GM18909 (cell line): ENCODE measurements around the gene TCHHL1.
A peak's percentile ranks its signal among the peaks of the same experiment; 100 is the strongest.

Source experiments
- ATAC-seq: cut with Tn5 transposase; IDR thresholded peaks from one replicate; pipeline ENCODE4 v1.9.1; 2021; ENCODE audit warnings: mild to moderate bottlenecking; ENCODE audit not compliant: unreplicated experiment, poor library complexity

Gene TCHHL1

DNA sequence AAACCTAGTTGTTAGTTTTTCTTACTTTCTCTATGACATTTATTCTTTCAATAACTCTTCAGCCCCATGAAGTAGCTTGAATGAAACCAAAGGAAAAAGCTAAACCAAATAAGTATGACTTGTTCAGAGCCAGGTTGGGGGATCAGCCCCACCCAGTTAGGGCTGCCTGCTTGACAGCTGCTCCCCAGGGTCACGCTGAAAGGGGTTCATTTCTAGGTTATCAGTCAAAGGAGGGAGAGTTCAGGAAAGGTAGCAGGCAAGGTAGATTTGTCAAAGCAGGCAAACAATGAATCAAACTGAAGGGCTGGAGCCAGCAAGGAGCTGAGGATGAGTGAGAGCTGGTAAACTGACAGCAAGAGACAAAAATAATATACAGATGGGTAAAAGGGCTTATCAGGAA lies 49.0 kb downstream of the TCHHL1 start:
- ATAC-seq, result no peak

DNA sequence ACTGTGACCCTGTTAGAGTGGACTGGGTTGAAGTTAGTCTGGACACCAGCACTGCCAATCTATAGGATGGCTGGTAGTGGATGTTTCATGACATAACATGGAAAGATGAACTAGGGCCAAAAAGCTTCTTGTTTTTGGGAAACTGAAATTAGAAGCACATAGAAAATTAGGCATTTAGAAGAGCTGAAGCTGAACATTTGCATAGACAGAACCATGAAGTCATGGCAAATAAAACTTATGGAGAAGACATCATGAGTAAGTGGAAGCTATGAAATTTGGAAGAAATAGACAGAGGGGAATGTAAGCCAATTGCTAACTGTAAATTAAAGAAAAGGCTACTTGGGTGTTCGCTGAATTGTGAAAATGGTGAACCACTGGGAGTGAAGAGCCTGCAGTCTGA lies 49.4 kb downstream of the TCHHL1 start:
- ATAC-seq, result no peak

DNA sequence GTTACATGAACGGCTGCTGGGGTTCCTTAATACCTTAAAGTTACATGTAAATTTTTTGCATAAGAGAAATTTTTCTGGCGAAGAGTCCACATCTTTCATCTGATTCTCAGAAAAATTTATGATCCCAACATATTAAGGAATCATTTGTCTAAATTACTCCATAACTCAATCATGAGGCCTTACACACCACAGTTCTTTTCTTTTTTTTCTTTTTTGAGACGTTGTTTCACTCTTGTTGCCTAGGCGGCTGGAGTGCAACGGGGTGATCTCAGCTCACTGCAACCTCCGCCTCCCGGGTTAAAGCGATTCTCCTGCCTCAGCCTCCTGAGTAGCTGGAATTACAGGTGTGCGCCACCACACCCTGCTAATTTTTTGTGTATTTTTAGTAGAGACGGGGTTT lies 50.0 kb downstream of the TCHHL1 start:
- no peak for ATAC-seq

DNA sequence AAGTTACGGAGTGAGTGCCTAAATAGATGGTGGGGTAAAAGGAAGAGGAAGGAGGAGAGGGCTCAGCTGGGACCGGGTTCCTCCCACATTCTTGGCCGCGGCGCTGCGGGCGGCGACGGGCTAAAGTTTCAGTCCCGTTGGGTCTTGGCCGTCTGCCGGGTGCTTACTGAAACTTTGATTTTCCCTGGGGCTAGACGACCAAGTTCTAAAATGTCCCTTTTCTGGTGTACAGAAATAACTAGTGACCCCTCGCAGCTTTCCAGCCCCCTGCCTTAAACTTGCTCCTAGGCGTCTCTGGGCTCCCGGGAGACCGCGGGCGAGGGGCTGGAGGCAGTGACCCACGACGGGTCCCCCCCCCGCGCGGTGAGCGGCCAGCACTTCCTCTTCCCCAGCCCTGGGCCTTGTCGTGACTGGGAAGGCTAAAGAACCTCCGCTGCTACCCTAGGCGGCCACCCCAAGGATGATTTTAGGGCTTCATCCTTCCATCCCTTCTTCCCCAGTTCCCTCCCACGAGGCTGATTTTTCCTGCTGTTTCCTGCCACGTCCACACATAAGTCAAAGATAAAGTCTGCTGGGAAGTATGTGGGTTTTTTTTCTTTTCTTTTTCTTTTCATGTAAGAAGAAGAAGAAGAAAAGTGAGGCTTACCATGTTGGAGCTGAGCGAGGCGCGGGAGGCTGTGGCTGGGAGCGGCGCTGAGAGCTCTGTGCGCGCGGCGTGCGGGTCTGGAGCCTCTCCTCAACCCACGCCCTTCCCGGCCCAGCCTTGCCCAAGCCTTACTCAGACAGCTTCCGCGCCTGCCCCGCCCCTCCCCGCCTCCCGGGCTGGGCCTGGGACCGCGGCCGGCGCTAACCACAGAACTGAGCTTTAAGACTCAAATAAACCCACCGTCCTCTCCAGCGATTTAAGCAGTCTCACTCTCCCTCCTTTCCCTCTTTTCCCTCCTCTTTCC lies 52.3 kb downstream of the TCHHL1 start, which contains the start of gene S100A11:
S100A11 (minus strand) TSS at position 738 of the 950 bp plus-strand sequence; CDS start at position 649, 89 bp downstream.
- peak; percentile 57 for ATAC-seq

DNA sequence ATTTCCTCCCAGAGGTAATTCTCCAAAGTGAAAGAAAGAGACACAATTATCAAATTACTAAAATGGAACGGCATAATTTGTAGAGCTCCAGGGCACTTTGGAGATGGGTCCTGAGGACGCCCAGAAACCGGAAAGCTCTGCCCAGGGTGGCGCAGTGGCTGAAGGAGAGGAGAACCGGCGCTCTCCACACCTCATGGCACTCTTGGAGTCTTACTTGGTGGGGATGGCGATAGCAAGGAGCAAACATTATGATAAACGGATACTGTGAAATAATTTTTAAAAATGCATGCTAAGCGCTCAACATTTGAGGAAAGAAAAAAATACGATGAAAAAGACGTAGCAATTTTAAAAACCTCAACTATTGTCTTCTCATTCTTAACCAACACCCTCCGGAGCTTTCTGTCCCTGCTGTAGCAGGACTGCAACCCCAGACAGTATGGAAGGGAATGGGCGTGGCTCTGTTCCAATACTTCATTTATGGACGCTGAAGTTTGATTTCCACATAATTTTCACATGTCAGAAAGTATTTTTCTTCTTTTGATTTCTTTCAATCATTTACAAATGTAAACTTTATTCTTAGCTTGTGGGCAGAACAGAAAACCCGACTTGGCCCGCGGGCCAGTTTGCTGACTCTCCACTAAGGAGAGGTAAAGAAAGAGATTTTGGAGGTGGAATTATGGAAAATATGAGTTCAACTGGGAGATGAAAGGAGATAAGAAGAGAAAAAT lies 53.2 kb downstream of the TCHHL1 start:
- ATAC-seq, result no peak

DNA sequence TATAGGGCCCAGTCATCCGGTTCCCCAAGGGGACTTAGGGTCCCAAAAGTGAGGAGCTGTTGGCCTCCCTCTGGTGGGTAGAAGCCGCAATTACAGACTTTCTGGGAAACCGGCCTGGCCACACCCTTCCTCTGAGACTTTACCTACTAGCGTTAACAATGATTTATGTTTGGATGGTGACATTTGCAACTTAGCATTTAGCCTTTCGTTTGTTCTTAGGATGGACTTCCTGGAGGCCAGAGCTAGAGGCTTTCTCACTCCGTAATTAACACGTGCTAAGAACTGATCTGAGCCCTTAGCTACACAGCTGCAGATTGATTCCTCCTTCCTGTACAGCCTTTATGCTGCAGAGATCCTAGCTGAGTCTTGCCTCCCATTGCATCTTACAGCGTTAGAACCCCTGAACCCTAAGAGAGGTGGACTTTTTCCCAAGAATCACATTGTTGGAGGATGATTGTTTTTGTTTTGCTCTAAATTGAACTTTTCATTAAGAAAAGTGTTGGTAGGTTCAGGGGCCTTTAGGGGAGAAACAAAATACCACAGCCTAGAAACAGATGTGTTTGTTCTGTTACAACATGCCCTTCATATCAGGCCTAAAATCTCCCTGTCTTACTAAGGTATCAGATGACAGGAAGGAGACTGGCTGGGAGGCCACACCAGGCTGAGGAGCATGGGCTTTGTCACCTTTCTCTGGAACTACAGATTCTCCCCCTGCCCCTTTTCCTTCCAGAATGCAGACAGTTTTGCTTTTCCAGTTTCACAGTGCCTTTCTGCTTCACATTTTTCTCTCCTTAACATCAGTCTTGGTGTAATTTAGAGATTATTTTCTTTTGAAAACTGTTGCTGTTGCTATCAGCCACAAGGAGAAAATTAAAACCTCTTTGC lies 54.0 kb downstream of the TCHHL1 start:
- peak; percentile 44 for ATAC-seq

DNA sequence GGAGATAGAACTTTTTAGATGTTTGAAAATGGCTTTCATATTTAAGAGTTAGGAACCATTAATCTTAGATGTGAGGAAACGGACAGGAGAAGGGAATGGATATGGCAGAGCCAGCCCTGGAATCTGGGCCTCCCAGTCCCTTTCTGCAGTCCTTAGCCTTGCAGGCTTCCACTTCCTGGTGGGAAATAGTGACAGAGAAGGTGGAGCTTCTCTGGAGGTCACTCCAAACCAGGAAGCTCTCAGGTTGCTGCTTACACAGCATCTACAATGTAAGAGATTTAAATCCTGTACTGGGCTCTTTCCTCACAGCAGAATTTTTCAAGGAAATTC lies 54.6 kb downstream of the TCHHL1 start:
- ATAC-seq, result peak; percentile 10
